ELF-1 (cell line): Measurements from ENCODE around the gene ARHGAP12.
A peak's percentile ranks its signal among the peaks of the same experiment; 100 is the strongest.
"Not testable (repeated sequence)": the region's sequence is repeated elsewhere in the genome, so short reads cannot be mapped to it uniquely, and the experiment has no call there.

Source experiments
- DNase-seq: peaks from one replicate; pipeline ENCODE4 v3.0.0-alpha.2; 2016; ENCODE audit warnings: low read depth, low spot score

ARHGAP12 gene, protein sequence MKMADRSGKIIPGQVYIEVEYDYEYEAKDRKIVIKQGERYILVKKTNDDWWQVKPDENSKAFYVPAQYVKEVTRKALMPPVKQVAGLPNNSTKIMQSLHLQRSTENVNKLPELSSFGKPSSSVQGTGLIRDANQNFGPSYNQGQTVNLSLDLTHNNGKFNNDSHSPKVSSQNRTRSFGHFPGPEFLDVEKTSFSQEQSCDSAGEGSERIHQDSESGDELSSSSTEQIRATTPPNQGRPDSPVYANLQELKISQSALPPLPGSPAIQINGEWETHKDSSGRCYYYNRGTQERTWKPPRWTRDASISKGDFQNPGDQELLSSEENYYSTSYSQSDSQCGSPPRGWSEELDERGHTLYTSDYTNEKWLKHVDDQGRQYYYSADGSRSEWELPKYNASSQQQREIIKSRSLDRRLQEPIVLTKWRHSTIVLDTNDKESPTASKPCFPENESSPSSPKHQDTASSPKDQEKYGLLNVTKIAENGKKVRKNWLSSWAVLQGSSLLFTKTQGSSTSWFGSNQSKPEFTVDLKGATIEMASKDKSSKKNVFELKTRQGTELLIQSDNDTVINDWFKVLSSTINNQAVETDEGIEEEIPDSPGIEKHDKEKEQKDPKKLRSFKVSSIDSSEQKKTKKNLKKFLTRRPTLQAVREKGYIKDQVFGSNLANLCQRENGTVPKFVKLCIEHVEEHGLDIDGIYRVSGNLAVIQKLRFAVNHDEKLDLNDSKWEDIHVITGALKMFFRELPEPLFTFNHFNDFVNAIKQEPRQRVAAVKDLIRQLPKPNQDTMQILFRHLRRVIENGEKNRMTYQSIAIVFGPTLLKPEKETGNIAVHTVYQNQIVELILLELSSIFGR

DNA sequence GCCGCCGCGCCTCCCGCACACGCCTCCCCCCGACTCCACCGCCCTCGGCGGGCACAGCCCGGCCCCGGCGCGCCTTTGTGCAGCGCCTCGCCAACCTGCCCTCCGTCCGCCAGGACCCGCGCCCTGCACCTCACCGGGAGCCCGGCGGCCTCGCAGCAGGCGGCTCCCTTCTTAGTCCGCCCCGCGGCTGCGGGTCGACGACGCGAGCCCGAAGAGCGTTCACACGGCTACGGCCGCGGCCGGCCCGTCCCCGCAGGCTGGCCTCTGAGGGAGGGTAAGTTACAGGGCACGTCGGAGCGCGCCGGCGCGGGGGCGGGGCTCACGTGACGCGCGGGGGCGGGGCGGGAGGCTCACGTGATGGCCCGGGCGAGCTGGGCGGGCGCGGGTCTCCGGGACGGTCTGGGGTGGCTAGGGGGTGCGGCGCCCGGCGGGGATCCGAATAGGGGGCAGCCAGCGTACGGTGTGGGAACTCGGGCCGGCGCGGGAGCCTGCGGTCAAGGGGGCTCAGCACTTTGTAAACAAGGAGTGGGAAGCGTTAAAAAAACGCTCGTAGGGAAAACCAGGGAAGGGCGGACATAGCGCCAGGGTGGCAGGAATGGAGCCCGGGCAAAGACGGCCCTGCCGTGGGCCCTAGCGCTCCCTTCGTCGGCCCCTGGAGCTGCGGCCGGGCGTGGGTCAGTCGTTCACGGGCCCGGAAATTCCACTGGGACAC is at the start of gene ARHGAP12:
TSS of gene ARHGAP12 (minus strand) at position 283 of the 712 bp plus-strand sequence. CDS start 19,976 bp downstream, outside the sequence.
- DNase-seq = peak; percentile 83

GRCh38 chr10:31978156-31978483 is 49.5 kb upstream of the ARHGAP12 start:
- no peak for DNase-seq

GRCh38 chr10:31977440-31978155 is 49.0 kb upstream of the ARHGAP12 start:
- no peak for DNase-seq

DNA sequence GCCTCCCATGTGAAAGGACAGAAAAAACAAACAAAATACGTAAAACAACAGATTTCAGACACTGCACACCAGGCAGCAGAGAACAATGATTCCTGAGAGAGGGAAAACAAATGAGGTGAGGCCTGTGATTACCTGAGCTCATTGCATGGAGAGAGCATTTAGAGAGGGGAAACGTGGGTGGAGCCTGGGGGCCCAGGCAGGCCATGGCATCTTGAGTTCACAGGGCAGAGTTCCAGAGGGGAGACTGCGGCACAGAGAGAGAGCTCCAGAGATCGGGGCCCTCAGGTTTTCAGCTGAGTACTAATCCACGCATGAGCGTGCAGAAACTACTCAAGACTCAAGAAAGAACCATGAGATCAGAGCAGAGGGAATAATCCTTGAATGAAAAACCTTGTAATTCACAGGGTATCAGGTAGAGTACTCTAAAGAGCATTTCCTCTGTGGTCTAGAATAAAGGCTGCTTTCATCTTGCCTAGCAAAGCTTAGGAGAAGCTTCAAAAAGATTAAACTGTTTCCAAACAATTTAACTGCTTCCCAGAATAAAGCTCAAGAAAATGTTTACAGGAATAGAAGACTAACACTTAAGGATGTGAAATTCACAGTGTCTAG is 46.6 kb upstream of the ARHGAP12 start:
- DNase-seq = no peak

DNA sequence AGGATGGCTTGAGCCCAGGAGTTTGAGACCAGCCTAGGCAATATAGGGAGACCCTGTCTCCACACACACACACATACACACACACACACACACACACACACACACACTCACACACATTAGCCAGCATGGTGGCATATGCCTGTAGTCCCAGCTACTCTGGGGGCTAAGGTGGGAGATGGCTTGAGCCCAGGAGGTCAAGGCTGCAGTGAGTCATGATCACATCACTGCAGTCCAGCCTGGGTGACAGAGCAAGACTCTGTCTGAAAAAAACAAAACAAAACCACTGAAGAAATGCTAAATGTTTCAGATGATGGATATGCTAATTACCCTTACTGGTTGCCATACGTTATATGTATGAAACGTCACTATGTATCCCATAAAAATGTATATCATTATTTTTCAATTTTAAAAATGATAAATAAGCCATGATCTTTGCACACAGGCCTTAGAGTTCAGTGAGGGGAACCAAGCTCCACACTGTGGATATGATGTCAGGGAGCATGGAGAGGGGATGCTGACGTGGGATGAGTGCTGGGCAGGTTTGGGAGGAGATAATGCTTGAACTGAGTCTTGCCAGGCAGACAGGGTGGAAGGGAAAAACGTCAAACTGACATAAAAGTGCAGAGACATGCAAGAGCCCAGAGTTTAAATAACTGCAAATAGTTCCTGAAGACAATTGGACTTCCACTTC is 45.9 kb upstream of the ARHGAP12 start:
- no peak for DNase-seq

DNA sequence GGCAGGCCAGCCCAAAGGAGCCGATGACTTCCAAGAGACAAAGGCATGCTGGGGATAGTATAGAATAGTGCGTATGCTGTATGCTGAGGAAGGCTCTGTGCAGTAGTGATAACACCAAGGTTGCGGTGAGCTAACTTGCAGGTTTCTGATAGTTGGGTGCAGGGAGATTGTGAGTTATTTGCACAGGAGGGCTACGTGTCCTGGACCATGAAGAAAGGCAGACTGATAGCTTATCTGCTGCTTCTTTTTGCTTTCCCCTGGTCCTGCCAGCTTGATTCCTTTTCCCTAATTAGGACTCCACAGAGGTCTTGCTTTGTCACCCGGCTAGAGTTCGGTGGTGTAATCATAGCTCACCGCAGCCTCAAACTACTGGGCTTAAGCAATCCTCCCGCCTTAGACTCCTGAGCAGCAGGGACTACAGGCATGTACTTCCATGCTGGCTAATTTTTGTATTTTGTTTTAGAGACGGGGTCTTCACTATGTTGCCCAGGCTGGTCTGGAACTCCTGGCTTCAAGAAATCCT is 43.9 kb upstream of the ARHGAP12 start:
- no peak for DNase-seq

DNA sequence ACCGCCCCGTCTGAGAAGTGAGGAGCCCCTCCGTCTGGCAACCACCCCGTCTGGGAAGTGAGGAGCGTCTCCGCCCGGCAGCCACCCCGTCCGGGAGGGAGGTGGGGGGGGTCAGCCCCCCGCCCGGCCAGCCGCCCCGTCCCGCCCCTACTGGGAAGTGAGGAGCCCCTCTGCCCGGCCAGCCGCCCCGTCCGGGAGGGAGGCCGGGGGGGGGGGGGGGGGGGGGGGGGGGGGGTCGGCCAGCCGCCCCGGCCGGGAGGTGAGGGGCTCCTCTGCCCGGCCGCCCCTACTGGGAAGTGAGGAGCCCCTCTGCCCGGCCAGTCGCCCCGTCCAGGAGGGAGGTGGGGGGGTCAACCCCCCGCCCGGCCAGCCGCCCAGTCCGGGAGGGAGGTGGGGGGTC is 41.2 kb upstream of the ARHGAP12 start:
- not testable (repeated sequence) for DNase-seq

GRCh38 chr10:31963589-31963980 is 35.0 kb upstream of the ARHGAP12 start:
- DNase-seq = peak; percentile 56

GRCh38 chr10:31962826-31963588 is 34.4 kb upstream of the ARHGAP12 start:
- DNase-seq = peak; percentile 32

DNA sequence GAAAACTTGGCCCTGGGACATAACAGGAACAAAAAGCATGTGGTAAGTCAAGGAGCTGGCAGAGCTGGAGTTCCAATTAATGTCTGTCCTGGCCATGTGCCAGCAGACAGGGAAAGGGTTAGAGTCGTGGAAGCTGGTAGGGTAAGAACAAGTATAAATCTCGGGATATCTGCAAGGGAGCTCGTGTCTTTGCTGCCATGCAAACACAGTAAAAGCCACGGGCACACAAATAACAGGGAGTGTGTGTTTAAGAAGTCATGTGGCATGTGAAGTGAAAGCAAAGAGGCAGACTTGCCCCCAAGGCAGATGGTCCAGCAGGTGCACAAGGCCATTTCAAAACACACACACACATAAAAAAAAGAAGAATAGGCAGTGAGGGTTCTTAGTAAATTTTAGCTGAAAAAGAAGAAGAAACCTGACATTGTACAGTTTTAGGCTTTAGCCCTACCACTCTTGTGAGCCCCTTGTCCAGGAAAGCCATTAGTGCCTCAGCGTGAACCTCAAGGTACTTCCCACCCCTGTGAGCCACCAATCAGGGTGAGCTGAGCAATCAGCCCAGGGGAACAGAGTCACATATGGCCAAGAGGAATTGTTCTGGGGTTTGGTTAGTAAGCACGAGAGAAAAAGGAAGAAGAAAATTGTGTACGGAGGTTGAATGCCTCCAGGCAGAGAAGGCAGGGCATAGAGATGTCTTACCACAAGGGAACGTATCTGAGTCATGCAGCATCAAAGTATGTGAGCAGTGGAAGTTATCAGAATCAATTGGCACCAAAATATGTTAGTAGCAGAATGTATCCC is 32.8 kb upstream of the ARHGAP12 start:
- DNase-seq = no peak

GRCh38 chr10:31959461-31960173 is 31.0 kb upstream of the ARHGAP12 start:
- no peak for DNase-seq

DNA sequence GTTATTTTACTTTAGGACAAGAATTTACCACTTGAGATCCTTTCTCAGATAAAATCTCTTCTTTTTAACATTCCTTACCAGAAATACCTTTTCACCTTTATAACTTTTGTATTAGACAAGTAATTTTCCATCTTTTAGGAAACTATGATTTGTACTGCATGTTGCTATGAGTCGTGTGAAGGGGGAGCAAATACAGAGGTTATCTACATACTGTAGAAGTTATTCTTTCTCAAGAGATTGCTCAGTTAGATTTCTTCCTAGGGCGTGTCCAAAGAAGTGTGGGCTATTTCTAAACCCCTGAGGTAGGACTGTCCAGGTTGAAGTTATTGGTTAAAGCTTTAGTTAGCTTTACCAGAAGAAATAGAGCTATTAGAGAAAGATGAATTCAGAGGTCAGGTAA is 30.2 kb upstream of the ARHGAP12 start:
- no peak for DNase-seq

- no peak for DNase-seq
These were observed 27.7 kb upstream of the ARHGAP12 start for GRCh38 chr10:31956200-31956946.

- DNase-seq = no peak
These were observed 26.0 kb upstream of the ARHGAP12 start for GRCh38 chr10:31954410-31955191.

DNA sequence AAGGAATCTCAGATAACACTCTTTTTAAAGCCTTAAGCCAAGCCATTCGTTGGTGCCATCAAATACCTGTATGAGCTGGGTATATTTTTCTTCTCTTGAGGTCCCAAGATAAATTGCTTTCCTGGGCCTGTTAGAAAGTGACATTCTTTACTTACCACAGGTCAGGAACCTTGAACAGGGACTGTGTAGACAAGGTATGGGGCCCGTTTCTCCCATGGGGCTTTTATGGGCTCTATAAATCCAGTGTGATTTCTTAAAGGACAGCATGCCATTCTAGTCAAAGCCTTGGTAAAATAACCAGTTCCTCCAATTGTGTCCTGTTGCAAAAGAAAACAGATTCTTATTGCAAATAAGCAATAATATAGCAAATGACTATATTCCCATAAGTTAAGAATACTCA is 24.8 kb upstream of the ARHGAP12 start:
- DNase-seq = no peak

- no peak for DNase-seq
These were observed 24.4 kb upstream of the ARHGAP12 start for GRCh38 chr10:31953080-31953479.

GRCh38 chr10:31952066-31952465 is 23.4 kb upstream of the ARHGAP12 start:
- no peak for DNase-seq
